Muscle layer of colon (tissue), 2 donors: ENCODE data around the gene PCNT.

Experiments
- H3K27ac ChIP-seq: one replicate; pipeline ENCODE4 v1.7.0; 2013; ENCODE audit warnings: low read depth, mild to moderate bottlenecking, low read length, moderate library complexity
- H3K27me3 ChIP-seq, 2 donors: one replicate each; pipeline ENCODE4 v1.7.0; 2013; ENCODE audit warnings: low read length in 2 of 2, mild to moderate bottlenecking in 2 of 2; ENCODE audit not compliant: insufficient read depth in 2 of 2, control insufficient read depth in 1 of 2
- H3K36me3 ChIP-seq: one replicate; pipeline ENCODE4 v1.7.0; 2013; ENCODE audit warnings: mild to moderate bottlenecking, low read length; ENCODE audit not compliant: insufficient read depth
- H3K4me1 ChIP-seq: one replicate; pipeline ENCODE4 v1.7.0; 2013; ENCODE audit warnings: mild to moderate bottlenecking, low read length; ENCODE audit not compliant: insufficient read depth
- H3K4me3 ChIP-seq, 2 donors: one replicate each; pipeline ENCODE4 v1.7.0; 2013; ENCODE audit warnings: low read length in 2 of 2, low read depth in 1 of 2, mild to moderate bottlenecking in 1 of 2, moderate library complexity in 1 of 2
- H3K9ac ChIP-seq: one replicate; pipeline ENCODE4 v1.7.0; 2013; ENCODE audit warnings: low read length
- H3K9me3 ChIP-seq: one replicate; pipeline ENCODE4 v1.7.0; 2013; ENCODE audit warnings: mild to moderate bottlenecking, low read length
- donor health status: abdominal sarcoma.
- donor health status: Adenocarcinoma of cecum.

The PCNT gene

DNA sequence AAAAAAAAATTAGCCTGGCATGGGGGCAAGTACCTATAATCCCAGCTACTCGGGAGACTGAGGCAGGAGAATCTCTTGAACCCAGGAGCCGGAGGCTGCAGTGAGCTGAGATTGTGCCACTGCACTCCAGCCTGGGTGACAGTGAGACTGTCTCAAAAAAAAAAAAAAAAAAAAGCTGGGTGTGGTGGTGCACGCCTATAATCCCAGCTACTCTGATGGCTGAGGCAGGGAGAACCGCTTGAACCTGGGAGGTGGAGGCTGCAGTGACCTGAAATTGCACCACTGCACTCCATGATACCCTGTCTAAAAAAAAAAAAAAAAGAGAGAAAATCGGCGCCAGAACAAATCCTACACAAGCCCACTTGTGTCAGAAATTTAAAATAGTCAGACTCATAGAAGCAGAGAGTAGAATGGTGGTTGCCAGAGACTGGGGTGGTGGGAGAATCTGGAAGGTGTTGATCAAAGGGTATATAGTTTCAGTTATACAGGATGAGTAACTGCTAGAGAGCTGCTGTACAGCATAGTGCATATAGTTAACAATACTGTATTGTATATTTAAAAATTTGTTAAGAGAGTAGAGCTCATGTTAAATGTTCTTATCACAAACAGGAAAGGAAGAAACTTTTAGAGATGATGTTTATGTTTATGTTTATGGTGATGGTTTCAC lies 144.3 kb downstream of the PCNT start:
- Histone ChIP-seq H3K9ac (no peak overlapping the region), H3K4me3 (no peak overlapping the region), H3K9me3 (no peaks in the 10 kb centered on the region), H3K4me1 (peaks cover 10% of the 10 kb centered on the region), H3K36me3 (no peaks in the 10 kb centered on the region), H3K27ac (no peak overlapping the region), H3K27me3 (no peaks in the 10 kb centered on the region)

DNA sequence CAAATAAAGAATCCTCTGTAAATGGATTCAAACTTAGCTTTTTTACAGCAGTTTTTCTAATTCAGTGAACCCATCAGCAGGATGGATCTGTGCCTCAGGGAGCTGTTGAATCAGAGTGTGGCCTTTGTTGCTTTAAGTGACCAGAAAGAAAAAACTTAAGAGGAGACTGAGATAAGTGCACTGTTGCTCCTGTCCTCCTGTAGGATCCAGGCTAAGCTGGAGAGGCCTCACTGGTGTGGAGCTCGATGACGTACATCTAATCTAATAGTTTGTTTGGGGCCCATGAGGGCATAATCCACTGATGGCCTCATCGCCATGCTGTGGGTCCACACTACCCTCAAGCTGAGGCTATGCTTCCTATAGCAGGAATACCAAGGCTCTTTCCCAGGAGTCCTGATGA lies 145.3 kb downstream of the PCNT start:
- no peak overlapping the region for H3K27ac ChIP-seq
- no peak overlapping the region for H3K9ac ChIP-seq

DNA sequence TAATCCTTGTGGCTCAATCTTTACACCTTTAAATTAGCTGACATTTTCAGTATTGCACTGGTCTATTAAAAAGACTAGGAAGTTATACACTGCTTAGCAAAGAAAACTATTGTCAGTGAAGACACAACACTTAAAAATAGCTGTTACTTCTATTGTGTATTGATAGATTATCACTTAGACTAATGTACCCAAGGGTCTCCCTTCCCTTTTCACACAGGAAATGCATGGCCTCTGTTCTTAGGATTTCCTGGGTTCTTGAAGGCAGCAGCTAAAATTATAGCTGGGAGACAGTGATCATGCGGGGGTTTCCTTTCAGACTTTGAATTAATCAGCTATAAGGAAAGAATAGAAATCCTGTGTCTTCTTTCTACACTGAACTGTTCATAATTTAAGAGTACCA lies 147.6 kb downstream of the PCNT start:
- Histone ChIP-seq H3K9ac (no peak overlapping the region), H3K4me3 (no peak overlapping the region), H3K4me1 (peaks cover 10% of the 10 kb centered on the region), H3K27me3 (no peaks in the 10 kb centered on the region), H3K36me3 (no peaks in the 10 kb centered on the region), H3K27ac (no peak overlapping the region), H3K9me3 (no peaks in the 10 kb centered on the region)

More for the DNA sequence above, 145.3 kb downstream of the PCNT start:
- H3K27me3 ChIP-seq = no peaks in the 10 kb centered on the region
- H3K9me3 ChIP-seq = no peaks in the 10 kb centered on the region
- peaks cover 10% of the 10 kb centered on the region for H3K4me1 ChIP-seq
- no peak overlapping the region for H3K4me3 ChIP-seq
- H3K36me3 ChIP-seq = no peaks in the 10 kb centered on the region

DNA sequence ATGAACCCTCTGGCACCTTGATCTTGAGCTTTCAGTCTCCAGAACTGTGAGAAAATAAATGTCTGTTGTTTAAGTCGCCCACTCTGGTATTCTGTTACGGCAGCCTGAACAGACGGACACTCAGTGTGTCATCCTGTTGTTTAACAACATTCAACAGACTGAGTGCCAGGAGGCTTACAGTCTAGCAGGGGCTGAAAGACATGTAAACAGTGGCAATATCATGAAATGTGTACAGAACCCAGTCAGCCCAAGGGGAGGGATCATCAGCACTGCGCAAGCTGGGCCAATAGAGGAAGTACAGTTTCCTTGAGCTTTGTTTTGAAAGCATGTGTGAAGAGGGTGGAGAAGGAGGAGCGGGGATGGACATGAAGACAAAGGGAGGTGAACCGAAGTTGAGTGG lies 148.3 kb downstream of the PCNT start:
- H3K27ac ChIP-seq = no peak overlapping the region

DNA sequence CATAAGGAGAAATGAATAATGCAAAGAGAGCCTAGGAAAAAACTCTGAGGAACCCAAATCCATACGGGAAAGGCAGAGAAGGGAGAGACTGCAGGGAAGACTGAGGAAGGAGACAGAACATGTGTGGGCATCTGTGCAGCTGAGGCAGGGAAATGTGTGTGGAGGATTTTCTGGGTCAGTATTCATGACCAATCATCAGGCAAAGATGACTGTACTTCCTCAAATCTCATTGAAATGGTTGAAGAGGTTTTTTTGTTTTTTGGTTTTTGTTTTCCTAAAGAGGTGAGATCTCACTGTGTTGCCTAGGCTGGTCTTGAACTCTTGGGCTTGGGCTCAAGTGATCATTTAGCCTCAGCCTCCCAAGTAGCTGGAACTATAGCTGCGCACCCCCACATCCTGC lies 150.4 kb downstream of the PCNT start:
- no peak overlapping the region for H3K27ac ChIP-seq
- no peaks in the 10 kb centered on the region for H3K27me3 ChIP-seq
- H3K4me1 ChIP-seq = peaks cover 14% of the 10 kb centered on the region
- H3K4me3 ChIP-seq = no peak overlapping the region
- no peak overlapping the region for H3K9ac ChIP-seq
- H3K9me3 ChIP-seq = no peaks in the 10 kb centered on the region
- H3K36me3 ChIP-seq = no peaks in the 10 kb centered on the region

More for the DNA sequence above, 148.3 kb downstream of the PCNT start:
- H3K36me3 ChIP-seq = no peaks in the 10 kb centered on the region
- H3K9ac ChIP-seq = no peak overlapping the region
- no peak overlapping the region for H3K4me3 ChIP-seq
- no peaks in the 10 kb centered on the region for H3K9me3 ChIP-seq
- H3K4me1 ChIP-seq = peaks cover 10% of the 10 kb centered on the region
- H3K27me3 ChIP-seq = no peaks in the 10 kb centered on the region

DNA sequence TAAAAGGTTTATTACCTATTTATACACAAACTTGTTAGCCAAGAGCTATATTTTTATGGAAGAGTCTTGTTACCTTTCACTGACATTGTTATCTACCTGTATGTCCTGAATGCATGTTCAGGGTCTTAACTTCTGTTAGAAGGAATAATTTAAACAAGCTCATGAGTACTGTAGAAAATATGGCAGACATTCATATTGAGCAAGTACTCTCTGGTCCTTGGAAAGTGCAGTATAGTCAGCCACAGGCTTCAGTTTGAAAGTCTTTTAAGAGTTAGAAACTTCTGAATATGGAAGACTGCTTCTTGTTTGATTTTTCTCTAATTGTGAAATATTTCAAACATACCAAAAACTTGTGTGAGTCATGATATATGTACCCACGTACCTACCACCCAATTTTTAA lies 151.3 kb downstream of the PCNT start:
- Histone ChIP-seq H3K4me1 (peaks cover 14% of the 10 kb centered on the region), H3K9me3 (no peaks in the 10 kb centered on the region), H3K27me3 (no peaks in the 10 kb centered on the region), H3K4me3 (no peak overlapping the region), H3K27ac (no peak overlapping the region), H3K9ac (no peak overlapping the region), H3K36me3 (no peaks in the 10 kb centered on the region)

DNA sequence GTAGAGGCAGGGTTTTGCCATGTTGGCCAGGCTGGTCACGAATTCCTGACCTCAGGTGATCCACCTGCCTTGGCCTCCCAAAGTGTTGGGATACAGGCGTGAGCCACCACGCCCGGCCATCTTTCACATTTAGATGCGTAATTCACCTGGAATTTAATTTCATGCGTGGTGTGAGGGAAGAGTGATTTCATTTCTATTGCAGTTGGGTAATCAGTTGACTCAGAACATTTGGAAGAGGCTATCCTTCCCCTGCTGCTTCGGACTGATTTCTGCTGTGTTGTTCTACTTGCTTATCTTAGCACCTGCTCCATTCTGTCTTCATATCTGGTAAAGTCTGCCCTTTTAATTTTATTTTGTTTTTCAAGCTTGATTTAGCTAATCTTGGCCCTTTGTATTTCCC lies 153.8 kb downstream of the PCNT start:
- H3K9me3 ChIP-seq = no peaks in the 10 kb centered on the region
- H3K36me3 ChIP-seq = no peaks in the 10 kb centered on the region
- H3K27me3 ChIP-seq = no peaks in the 10 kb centered on the region
- no peak overlapping the region for H3K9ac ChIP-seq
- H3K4me1 ChIP-seq = peaks cover 4% of the 10 kb centered on the region
- no peak overlapping the region for H3K27ac ChIP-seq
- no peak overlapping the region for H3K4me3 ChIP-seq

DNA sequence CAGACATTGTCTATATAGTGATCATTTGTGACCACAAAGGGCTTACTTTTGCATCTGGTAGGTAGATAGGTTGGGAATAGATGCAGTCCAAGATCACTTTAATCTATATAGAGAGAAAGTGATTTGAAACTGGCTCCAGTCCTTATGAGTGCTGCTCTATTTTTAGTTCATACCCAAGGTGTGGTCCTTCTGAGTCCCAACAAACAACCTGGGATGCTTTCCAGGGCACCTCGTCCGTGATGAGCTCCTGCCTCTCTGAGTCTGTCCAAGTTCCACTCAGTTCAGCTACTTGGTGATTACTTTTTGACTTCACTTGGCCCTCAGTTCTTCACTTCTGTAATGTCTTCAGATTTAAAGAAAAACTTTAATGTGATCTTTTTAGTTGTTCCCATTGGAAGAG lies 155.0 kb downstream of the PCNT start:
- no peaks in the 10 kb centered on the region for H3K9me3 ChIP-seq
- H3K4me3 ChIP-seq = no peak overlapping the region
- H3K36me3 ChIP-seq = no peaks in the 10 kb centered on the region
- H3K27me3 ChIP-seq = no peaks in the 10 kb centered on the region
- H3K4me1 ChIP-seq = peaks cover 4% of the 10 kb centered on the region
- H3K9ac ChIP-seq = no peak overlapping the region
- H3K27ac ChIP-seq = no peak overlapping the region

DNA sequence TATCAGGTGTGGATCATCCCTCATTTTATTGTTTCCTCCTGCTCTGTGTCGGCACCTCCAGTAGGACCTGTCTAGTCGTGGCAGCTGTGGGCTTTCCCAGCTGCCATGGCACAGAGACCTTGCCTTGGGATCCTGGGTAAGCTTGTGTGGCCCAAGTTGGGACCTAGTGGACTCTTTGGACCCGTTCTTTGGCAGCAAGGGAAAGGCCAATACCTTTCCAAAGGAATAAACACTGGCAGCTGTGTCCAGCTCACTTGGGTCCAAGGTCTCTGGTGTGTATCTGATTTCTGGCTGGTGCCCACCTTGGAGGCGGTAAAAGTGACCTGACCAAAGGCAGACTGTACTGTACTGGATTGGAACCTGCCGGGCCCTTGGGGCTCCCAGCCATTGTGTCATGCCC lies 156.5 kb downstream of the PCNT start:
- H3K4me3 ChIP-seq = no peak overlapping the region
- no peaks in the 10 kb centered on the region for H3K36me3 ChIP-seq
- no peaks in the 10 kb centered on the region for H3K27me3 ChIP-seq
- peaks cover 4% of the 10 kb centered on the region for H3K4me1 ChIP-seq
- no peak overlapping the region for H3K9ac ChIP-seq
- H3K9me3 ChIP-seq = no peaks in the 10 kb centered on the region
- no peak overlapping the region for H3K27ac ChIP-seq

DNA sequence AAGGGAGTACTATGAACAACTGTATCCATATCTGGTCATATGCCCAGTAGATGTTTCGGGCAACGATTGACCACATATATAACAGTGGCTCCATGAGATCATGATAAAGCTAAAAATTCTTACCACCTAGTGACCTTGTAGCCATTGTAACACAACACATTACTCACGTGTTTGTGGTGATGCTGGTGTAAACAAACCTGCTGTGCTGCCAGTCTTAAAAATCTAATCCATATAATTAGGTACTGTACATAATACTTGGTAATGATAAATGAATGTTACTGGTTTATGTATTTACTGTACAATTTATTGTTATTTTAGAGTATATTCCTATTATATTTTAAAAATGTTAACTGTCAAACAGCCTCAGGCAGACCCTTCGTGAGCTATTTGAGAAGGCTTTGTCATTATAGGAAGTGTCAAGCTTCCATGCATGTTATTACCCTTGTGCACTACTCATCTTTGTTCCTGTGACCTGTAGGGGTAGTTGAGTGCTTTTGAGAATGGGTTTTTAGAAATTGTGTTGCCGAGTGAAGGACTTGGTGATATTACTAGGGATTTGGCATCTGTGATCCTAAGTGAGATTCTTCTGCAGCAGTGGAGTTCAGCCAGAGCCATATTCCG lies 158.4 kb downstream of the PCNT start:
- H3K36me3 ChIP-seq = no peaks in the 10 kb centered on the region
- H3K4me3 ChIP-seq = no peak overlapping the region
- H3K27me3 ChIP-seq = no peaks in the 10 kb centered on the region
- no peak overlapping the region for H3K27ac ChIP-seq
- peaks cover 4% of the 10 kb centered on the region for H3K4me1 ChIP-seq
- no peaks in the 10 kb centered on the region for H3K9me3 ChIP-seq
- no peak overlapping the region for H3K9ac ChIP-seq

DNA sequence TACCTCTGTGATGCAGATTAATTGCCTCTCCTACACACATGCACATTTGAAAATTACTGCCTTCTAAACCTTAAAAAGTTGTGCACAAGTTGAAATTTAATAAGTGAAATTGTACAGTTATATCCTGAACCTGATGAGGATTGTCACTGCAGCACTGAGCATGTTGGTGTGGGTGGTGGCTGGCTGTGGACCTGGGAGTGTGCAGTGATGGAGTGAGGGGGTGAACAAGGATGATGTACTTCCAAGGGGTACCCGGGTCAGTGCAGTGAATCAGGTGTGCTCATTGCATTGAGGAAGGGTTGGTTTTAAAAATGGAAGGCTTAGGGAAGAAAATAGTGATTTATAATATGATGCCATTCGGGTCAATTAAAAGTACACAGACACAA lies 158.9 kb downstream of the PCNT start:
- Histone ChIP-seq H3K9me3 (no peaks in the 10 kb centered on the region), H3K4me1 (peaks cover 4% of the 10 kb centered on the region), H3K36me3 (no peaks in the 10 kb centered on the region), H3K27ac (no peak overlapping the region), H3K9ac (no peak overlapping the region), H3K4me3 (no peak overlapping the region), H3K27me3 (no peaks in the 10 kb centered on the region)
